ENCODE results near the gene GSTP1.
"Not testable (repeated sequence)": the region's sequence is repeated elsewhere in the genome, so short reads cannot be mapped to it uniquely, and the experiment has no call there.

The GSTP1 gene

DNA sequence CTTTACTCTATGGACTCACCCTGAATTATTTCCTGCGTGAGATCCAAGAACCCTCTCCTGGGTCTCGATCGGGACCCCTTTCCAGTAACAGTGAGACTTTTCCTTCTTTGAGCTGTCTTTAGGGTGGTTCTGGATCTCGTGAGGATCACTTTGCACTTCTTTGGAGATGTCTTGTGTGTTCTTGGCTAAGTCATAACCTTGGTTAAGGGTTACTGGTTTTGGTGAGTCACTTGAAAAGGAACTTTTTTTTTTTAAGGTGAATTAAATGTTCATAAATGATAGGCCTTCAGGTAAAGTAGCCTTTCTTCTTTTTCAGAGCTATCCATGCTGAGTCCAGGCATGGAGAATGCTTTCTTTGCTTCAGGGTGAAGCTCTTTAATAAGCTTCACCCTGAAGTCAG is 19.4 kb upstream of the GSTP1 start:
- no peak for DNase-seq

DNA sequence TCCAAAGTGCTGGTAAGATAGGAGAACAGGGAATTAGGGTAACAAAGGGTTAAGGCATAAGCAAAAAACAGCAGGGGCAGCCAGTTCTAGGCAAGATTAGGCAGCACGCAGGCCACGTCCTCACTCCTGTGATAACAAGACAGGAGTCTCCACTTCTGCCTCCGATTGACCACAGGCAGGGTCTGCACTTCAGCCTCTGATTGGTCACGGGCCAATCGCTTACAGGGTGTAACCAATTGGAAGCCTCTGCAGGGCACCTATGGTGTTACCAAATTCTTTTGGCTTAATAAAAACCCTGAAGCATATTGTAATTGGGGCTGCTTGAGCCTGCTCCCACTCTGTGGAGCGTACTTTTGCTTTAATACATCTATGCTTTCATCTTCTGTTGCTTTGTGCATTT is 12.2 kb upstream of the GSTP1 start:
- no peak for DNase-seq

DNA sequence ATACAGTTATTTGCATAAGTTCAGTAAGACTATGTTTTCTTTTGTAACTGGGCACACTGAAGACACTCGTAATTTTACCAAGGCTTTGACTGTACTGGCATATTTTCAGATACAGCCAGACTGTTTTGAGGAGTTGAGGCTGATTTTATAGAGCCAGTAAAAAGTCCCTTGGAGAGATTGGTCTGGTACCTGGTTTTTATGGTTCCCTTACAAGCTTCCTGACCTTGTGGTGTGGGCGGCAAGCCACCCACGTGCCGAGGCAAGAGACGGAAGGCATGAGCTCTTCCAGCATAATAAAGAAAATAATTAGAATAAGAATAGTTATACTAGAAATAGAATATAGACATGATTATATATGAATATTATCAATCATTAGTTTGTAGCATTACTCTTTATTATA is 11.3 kb upstream of the GSTP1 start:
- DNase-seq: no peak

DNA sequence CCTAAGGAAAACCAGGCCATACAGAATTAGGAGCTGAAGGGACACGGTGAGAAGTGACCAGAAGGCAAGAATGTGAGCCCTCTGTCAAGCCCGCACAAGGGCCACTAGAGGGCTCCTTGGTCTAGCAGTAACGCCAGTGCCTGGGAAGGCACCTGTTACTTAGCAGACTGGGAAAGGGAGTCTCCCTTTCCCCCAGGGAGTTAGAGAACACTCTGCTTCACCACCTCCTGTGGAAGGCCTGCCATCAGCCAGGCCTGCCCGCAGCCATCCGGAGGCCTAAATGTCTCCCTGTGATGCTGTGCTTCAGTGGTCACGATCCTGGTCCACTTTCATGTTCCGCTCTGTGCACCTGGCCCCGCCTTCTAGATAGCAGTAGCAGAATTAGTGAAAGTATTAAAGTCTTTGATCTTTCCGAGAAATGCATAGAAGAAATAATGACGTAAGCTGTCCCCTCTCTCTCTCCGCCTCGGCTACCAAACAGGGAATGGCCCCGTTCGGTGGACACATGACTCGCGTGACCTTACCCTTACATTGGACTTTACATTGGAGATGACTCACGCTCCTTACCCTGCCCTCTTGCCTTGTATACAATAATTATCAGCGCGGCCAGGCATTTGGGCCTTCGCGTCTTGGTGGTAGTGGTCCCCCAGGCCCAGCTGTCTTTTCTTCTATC is 10.7 kb upstream of the GSTP1 start:
- DNase-seq: peak; percentile 58

DNA sequence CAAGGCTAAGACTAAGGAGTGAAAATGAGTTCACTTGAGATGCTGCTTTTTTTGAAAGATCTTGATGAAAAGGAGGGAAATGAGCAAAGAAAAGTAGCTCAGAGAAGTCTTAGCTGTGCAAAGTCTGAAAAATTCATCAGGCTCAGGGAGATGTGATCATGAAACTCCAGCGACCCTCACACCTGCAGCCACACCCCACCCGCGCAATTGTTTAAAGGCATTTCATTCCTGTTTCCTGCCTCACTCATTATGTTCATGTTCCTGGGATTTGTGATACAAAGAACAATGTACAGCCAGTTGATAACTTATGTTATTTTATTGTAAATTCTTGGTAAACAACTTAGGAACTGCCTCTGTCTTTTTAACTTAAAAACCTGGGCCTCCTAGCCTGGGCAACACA is 8.7 kb upstream of the GSTP1 start:
- DNase-seq: no peak

DNA sequence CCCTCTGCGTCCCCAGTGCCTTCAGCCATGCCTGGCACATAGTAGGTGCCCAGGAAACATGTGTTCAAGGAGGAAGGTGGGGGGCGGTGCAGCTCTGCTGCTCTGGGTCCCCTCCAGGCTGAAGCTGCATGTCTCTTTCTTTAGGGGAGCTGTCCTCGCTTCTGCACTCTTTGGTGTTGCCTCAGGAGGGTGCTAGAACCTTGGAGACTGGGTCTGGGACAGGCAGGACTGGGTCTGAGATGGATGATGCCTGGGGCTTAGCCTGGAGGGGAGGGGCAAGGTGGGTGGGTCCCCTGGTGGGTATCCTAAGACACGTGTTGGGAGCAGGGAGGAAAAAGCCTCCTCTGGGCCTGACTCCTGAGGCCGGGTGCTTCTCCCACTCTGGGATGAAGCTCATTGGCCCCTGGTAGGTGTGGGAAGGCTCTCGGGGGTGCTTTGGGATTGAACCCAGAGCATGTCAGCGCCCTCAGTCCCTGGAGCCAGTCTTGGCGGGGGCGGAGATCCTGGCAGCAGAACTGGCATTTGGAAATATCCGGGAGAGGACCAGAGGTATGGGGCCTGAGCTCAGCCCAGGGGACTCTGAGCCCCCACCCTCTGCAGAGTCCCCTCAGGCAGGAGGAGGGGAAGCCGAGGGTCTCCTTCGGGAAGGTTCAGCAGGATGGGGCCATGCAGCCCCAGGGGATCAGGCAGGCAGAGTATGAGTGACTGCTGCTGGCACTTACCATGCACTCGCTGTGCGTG is 6.7 kb upstream of the GSTP1 start:
- no peak for DNase-seq

DNA sequence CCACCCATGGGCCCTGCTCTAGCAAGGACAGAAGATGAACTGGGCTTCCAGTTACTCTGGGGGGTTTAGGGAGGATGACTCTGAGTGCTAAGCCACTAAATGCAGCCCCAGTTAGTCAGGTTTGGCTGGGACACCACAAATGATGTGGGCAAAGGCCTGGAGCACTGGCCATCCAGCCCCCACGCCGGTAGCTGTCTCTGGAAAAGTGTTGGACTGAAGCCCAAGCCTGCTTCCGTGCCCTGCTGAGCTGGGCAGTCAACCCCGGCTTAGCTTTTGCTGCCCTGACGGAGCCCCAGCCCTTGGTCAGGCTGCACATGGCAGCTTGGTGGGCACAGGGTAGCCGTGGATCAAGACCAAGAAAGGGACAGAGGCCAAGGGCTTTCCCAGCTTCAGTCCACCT is 5.7 kb upstream of the GSTP1 start:
- DNase-seq: no peak

DNA sequence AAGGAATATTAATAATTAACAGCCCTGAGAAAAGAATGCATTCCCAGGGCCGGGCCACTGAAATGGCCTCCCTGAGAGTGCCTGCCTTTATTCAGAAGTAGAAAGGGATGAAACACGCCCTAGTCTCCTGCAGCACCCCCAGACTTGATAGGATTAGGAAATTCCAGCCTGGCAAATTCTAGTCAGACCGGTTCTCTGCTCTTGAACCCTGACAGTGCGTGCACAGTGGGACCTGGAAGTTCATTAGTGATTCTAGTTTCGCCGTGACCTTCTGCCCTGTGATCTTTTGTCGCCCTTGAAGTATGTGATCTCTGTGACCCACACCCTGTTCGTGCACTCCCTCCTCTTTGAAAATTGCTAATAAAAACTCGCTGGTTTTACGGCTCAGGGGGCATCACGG is 2.1 kb upstream of the GSTP1 start:
- no peak for DNase-seq

DNA sequence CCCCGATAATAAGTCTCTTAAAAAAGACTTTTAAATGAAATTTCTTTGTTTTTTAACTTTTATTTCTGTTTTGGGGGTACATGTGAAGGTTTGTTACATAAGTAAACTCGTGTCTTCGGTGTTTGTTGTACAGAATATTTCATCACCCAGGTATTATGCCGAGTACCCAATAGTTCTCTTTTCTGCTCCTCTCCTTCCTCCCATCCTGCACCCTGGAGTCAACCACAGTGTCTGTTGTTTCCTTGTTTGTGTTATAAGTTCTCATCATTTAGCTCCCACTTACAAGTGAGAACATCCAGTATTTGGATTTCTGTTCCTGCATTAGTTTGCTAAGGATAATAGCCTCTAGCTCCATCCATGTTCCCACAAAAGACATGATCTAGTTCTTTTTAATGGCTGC is 1.6 kb upstream of the GSTP1 start:
- no peak for DNase-seq

DNA sequence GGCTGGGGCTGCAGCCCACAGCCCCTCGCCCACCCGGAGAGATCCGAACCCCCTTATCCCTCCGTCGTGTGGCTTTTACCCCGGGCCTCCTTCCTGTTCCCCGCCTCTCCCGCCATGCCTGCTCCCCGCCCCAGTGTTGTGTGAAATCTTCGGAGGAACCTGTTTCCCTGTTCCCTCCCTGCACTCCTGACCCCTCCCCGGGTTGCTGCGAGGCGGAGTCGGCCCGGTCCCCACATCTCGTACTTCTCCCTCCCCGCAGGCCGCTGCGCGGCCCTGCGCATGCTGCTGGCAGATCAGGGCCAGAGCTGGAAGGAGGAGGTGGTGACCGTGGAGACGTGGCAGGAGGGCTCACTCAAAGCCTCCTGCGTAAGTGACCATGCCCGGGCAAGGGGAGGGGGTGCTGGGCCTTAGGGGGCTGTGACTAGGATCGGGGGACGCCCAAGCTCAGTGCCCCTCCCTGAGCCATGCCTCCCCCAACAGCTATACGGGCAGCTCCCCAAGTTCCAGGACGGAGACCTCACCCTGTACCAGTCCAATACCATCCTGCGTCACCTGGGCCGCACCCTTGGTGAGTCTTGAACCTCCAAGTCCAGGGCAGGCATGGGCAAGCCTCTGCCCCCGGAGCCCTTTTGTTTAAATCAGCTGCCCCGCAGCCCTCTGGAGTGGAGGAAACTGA is 731 bp downstream of the GSTP1 start:
- DNase-seq: no peak

DNA sequence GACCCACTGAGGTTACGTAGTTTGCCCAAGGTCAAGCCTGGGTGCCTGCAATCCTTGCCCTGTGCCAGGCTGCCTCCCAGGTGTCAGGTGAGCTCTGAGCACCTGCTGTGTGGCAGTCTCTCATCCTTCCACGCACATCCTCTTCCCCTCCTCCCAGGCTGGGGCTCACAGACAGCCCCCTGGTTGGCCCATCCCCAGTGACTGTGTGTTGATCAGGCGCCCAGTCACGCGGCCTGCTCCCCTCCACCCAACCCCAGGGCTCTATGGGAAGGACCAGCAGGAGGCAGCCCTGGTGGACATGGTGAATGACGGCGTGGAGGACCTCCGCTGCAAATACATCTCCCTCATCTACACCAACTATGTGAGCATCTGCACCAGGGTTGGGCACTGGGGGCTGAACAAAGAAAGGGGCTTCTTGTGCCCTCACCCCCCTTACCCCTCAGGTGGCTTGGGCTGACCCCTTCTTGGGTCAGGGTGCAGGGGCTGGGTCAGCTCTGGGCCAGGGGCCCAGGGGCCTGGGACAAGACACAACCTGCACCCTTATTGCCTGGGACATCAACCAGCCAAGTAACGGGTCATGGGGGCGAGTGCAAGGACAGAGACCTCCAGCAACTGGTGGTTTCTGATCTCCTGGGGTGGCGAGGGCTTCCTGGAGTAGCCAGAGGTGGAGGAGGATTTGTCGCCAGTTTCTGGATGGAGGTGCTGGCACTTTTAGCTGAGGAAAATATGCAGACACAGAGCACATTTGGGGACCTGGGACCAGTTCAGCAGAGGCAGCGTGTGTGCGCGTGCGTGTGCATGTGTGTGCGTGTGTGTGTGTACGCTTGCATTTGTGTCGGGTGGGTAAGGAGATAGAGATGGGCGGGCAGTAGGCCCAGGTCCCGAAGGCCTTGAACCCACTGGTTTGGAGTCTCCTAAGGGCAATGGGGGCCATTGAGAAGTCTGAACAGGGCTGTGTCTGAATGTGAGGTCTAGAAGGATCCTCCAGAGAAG is 1.6 kb downstream of the GSTP1 start:
- no peak for DNase-seq

DNA sequence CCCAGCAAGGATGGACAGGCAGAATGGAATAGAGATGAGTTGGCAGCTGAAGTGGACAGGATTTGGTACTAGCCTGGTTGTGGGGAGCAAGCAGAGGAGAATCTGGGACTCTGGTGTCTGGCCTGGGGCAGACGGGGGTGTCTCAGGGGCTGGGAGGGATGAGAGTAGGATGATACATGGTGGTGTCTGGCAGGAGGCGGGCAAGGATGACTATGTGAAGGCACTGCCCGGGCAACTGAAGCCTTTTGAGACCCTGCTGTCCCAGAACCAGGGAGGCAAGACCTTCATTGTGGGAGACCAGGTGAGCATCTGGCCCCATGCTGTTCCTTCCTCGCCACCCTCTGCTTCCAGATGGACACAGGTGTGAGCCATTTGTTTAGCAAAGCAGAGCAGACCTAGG is 2.3 kb downstream of the GSTP1 start:
- no peak for DNase-seq

DNA sequence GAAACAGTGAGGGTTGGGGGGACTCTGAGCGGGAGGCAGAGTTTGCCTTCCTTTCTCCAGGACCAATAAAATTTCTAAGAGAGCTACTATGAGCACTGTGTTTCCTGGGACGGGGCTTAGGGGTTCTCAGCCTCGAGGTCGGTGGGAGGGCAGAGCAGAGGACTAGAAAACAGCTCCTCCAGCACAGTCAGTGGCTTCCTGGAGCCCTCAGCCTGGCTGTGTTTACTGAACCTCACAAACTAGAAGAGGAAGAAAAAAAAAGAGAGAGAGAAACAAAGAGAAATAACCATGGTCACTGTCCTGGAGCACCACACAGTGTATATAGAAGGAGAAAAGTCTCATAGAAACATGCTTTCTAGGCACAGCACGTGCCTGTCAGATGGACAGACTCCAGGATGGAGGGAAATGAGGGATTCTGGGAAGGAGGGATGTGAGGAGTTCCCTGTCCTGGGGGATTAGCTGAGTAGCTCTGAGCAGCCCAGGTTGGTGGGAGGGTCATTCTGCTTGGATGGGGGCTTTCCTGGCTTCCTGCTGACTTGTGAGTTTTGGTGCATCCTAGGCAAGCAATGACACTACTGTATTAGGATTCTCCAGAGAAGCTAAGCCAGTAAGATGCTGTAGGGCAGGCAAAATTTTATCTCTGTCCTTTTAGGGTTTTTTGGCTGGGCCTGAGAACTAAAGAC is 3.1 kb downstream of the GSTP1 start:
- no peak for DNase-seq

DNA sequence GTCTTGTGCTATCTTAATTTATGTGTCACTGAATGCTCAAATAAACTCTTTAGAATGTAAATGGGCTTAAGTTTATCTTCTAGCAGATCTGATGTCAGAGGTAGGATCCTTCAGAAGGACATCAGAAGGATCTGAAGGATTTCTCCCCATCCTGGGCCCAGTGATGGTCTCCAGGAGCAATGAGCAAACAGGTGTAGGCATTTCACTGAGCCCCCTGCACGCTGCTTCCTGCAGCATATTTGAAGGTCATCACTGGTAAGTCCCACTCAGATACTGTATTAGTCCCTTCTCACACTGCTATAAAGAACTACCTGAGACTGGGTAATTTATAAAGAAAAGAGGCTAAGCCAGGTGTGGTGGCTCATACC is 4.5 kb downstream of the GSTP1 start:
- DNase-seq: no peak

DNA sequence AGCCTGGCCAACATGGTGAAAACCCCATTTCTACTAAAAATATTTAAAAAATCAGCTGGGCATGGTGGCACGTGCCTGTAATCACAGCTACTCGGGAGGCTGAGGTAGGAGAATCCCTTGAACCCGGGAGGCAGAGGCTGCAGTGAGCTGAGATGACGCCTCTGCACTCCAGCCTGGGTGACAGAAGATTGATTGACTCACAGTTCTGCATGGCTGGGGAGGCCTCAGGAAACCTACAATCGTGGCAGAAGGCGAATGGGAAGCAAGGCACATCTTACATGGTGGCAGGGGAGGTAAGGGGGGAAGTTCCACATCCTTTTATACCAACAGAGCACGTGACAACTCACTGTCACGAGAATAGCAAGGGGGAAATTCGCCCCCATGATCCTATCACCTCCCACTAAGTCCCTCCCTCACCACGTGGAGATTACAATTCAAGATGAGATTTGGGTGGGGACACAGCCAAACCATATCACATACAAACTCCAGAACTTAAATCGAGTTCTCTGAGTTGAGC is 5.3 kb downstream of the GSTP1 start:
- not testable (repeated sequence) for DNase-seq

DNA sequence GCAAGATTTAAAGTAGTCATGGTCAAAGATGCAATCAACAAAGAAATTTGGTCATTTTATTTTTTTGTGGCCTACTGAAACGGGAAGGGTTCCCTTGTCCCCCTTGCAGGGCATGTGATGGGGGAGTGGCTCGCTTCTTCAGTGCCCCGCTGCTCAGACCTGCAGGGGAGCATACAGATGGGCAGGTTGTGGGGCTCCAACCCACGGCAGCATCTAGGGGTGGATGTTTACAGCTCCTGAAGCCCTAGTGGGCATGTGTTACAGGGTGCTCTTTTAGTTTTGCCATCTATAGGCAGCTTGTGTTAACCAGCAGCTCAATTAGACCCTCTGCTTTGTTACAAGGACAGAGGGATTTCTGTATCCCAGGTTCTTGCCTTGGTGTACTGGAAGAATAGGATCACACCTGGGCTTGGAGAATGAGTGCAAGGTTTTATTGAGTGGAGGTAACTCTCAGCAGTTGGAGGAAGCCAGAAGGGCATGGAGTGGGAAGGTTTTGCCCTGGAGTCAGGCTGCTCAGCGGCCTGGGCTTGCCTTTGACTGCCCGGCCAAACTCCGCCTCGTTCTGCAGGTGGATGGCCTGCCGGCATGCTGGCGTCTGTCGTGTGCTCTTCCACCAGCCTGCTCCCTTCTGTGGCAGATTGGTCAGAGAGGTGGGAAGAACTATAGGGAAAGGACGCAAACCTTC is 9.4 kb downstream of the GSTP1 start:
- peak; percentile 9 for DNase-seq

DNA sequence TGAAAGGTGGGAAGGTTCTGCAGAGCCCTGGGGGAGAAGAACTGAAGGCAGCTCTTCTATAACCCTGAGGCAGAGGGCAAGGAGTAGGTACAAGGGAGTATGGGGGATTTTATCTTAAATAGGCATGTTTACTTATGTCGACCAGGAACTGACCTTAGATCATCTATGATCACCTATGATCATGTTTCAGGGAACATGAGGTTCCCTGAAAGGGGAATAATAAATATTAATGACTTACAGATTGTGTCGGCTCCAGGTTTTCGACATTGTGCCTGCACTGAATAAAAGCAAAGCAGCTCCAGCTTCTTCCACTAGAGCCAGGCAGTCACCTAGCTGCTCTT is 9.9 kb downstream of the GSTP1 start:
- no peak for DNase-seq

DNA sequence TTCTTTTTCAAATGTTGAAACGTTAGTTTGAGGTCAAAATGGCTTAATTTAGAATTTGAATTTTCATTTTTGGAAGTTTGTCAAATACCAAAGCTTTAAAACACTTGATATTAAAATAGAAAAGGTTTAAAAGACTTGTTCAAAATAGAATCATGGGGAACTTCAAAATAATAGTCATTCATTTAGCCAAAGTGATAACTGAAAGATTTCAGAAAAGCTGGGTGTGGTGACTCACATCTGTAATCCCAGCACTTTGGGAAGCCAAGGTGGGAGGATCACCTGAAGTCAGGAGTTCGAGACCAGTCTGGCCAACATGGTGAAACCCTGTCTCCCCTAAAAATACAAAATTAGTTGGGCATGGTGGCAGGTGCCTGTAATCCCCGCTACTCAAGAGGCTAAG is 10.9 kb downstream of the GSTP1 start:
- no peak for DNase-seq

DNA sequence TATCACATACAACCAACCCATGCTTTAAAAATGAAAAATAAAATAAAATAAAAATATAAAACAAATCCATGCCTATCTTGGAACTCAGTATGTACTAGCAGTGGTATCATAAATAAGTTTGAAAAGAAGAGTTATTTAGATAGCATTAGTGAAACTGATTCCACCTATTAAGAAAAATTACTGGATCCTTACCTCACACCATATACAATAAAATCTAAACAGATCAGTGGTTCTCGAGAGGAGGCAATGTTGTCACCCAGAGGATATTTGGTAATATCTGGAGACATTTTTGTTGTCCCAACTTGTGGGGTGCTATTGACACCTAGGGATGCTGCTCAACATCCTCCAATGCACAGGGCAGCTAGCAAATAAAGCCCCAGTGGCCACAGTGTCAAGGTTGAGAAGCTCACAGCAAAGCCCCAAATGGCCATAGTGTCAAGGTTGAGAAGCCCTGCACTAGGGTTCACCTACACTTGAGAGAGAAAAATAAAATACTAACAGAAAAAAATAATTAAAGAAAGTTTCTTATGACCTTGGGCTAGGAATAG is 13.2 kb downstream of the GSTP1 start:
- no peak for DNase-seq

DNA sequence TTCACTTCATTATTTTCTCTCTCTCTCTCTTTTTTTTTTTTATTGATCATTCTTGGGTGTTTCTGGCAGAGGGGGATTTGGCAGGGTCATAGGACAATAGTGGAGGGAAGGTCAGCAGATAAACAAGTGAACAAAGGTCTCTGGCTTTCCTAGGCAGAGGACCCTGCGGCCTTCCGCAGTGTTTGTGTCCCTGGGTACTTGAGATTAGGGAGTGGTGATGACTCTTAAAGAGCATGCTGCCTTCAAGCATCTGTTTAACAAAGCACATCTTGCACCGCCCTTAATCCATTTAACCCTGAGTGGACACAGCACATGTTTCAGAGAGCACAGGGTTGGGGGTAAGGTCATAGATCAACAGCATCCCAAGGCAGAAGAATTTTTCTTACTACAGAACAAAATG is 13.8 kb downstream of the GSTP1 start:
- DNase-seq: not testable (repeated sequence)

DNA sequence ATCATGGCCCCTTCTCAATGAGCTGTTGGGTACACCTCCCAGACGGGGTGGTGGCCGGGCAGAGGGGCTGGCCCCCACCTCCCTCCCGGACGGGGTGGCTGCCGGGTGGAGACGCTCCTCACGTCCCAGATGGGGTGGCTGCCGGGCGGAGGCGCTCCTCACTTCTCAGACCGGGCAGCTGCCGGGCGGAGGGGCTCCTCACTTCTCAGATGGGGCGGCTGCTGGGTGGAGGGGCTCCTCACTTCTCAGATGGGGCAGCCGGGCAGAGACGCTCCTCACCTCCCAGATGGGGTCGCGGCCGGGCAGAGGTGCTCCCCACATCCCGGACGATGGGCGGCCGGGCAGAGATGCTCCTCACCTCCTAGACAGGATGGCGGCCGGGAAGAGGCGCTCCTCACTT is 14.4 kb downstream of the GSTP1 start:
- not testable (repeated sequence) for DNase-seq
